OCI-LY7 (cell line): ENCODE measurements around the gene FAM193A. TPM values are rescaled to one million over a fixed set of nuclear protein-coding genes. Genes with fewer than 3 reads are reported as not detected.

Experiments used
- BruUV-seq: library from RNA; stranded (reverse); fragments of 400-500 nt; replicated peaks from 2 replicates; lab custom pipeline; 2021; lab: Mats Ljungman, UMichigan
- CTCF ChIA-PET: fragments of 300-600 bp; sonication (Branson Sonifier 250); formaldehyde crosslinking; loops from one replicate; lab custom pipeline; 2022; ENCODE audit warnings: antibody characterized with exemption; ENCODE audit not compliant: unreplicated experiment; lab: Charles Lee
- POLR2A ChIA-PET: fragments of 300-600 bp; sonication (Branson Sonifier 250); formaldehyde crosslinking; loops from one replicate; lab custom pipeline; 2022; ENCODE audit warnings: antibody characterized with exemption; lab: Charles Lee
- DNase-seq: peaks from one replicate; pipeline ENCODE4 v3.0.0-alpha.2; 2015; ENCODE audit warnings: low spot score
- H2AFZ ChIP-seq: fragments of 200-600 bp; sonication (generic), shearing (Covaris generic); 2 replicates; pipeline ENCODE4 v1.6.1; 2014; ENCODE audit warnings: mild to moderate bottlenecking, antibody characterized with exemption, low read length, moderate library complexity
- H3K27ac ChIP-seq: fragments of 200-600 bp; sonication (generic); 2 replicates; pipeline ENCODE4 v1.5.1; 2014; ENCODE audit warnings: mixed run types, low read depth, mild to moderate bottlenecking, moderate library complexity, low read length, inconsistent platforms; ENCODE audit not compliant: poor library complexity, severe bottlenecking
- H3K36me3 ChIP-seq: fragments of 200-600 bp; sonication (generic); 2 replicates; pipeline ENCODE4 v1.6.1; 2014; ENCODE audit warnings: mild to moderate bottlenecking, antibody characterized with exemption, low read length, moderate library complexity, mixed read lengths; ENCODE audit not compliant: insufficient read depth
- H3K4me1 ChIP-seq: fragments of 200-600 bp; sonication (generic); 2 replicates; pipeline ENCODE4 v1.5.1; 2014; ENCODE audit warnings: mild to moderate bottlenecking, low read length; ENCODE audit not compliant: insufficient read depth, poor library complexity, severe bottlenecking
- H3K4me2 ChIP-seq: fragments of 200-600 bp; sonication (generic); 2 replicates; pipeline ENCODE4 v1.6.1; 2014; ENCODE audit warnings: mild to moderate bottlenecking, low read length
- H3K4me3 ChIP-seq: fragments of 200-600 bp; sonication (generic); 2 replicates; pipeline ENCODE4 v1.5.1; 2014; ENCODE audit warnings: mild to moderate bottlenecking, low read depth, low read length; ENCODE audit not compliant: poor library complexity, severe bottlenecking
- H3K79me2 ChIP-seq: fragments of 200-600 bp; sonication (generic); 2 replicates; pipeline ENCODE4 v1.6.1; 2016; ENCODE audit warnings: low read depth, mild to moderate bottlenecking, low read length, moderate library complexity, mixed read lengths; ENCODE audit not compliant: insufficient read depth
- H3K9me2 ChIP-seq: fragments of 200-600 bp; sonication (generic); 2 replicates; pipeline ENCODE4 v1.6.1; 2016; ENCODE audit warnings: mild to moderate bottlenecking, low read length, mixed read lengths; ENCODE audit not compliant: insufficient read depth
- H3K9me3 ChIP-seq: fragments of 200-600 bp; sonication (generic); 2 replicates; pipeline ENCODE4 v1.6.1; 2014; ENCODE audit warnings: mild to moderate bottlenecking, mixed run types, low read length, mixed read lengths
- H4K20me1 ChIP-seq: fragments of 200-600 bp; sonication (generic); 2 replicates; pipeline ENCODE4 v1.6.1; 2014; ENCODE audit warnings: mild to moderate bottlenecking, antibody characterized with exemption, low read length, moderate library complexity, mixed read lengths; ENCODE audit not compliant: insufficient read depth
- CTCF ChIP-seq: fragments of 200-600 bp; sonication (generic); conservative IDR thresholded peaks from 2 replicates; pipeline ENCODE4 v1.5.1; 2014; ENCODE audit warnings: mild to moderate bottlenecking, antibody characterized with exemption, low read length, moderate library complexity, mixed read lengths
- EZH2phosphoT487 ChIP-seq: fragments of 200-600 bp; sonication (generic); IDR thresholded peaks from 2 replicates; pipeline ENCODE4 v1.6.1; 2018; ENCODE audit warnings: low read depth, borderline replicate concordance, mild to moderate bottlenecking, mixed run types, antibody characterized with exemption, low read length, moderate library complexity, mixed read lengths
- intact Hi-C: fragments of 100-400 bp; cut with micrococcal nuclease; formaldehyde crosslinking; loops from one replicate; pipeline ENCODE4 v1.10.0; 2022; ENCODE audit not compliant: unreplicated experiment
- total RNA-seq, 2 experiments: library from RNA; depleted of rRNA in 1 of 2; stranded (reverse); fragments of >200 nt in 1 of 2; shearing (Covaris generic) in 1 of 2; gene quantifications; 2 replicates each; pipeline ENCODE4 v1.2.3, GENCODE V29; 2014 to 2022

Gene FAM193A
- total RNA-seq, 2 experiments from 2014 or later, result 17.8 to 36.7 TPM

GRCh38 chr4:2767046-2767704 lies 230.7 kb downstream of the FAM193A start:
- no peaks in the 10 kb centered on the region for H3K9me2 ChIP-seq
- no peaks in the 10 kb centered on the region for H4K20me1 ChIP-seq
- no peaks in the 10 kb centered on the region for H3K36me3 ChIP-seq
- TF ChIP-seq CTCF (no peak), EZH2phosphoT487 (no peak)
- DNase-seq, result no peak
- intact Hi-C loops, result no loop called here
- H3K79me2 ChIP-seq, result no peaks in the 10 kb centered on the region
- no peak overlapping the region for H3K4me3 ChIP-seq
- H3K27ac ChIP-seq, result no peak overlapping the region
- no peak overlapping the region for H2AFZ ChIP-seq
- H3K4me1 ChIP-seq, result peaks cover 18% of the 10 kb centered on the region
- POLR2A ChIA-PET, result no interaction called here
- CTCF ChIA-PET, result interaction anchor here (0.8 kb wide), 1 partner anchor 64 kb away, joined by 3 read pairs; no protein-coding TSS in a partner anchor
- no peak overlapping the region for H3K4me2 ChIP-seq
- H3K9me3 ChIP-seq, result no peaks in the 10 kb centered on the region
- BruUV-seq, result no TSS peak

- peaks cover 18% of the 10 kb centered on the region for H3K4me1 ChIP-seq
- CTCF ChIA-PET, result interaction anchor here (0.8 kb wide), 1 partner anchor 63 kb away, joined by 3 read pairs; no protein-coding TSS in a partner anchor
- POLR2A ChIA-PET, result no interaction called here
- no peak overlapping the region for H3K4me3 ChIP-seq
- H3K9me2 ChIP-seq, result no peaks in the 10 kb centered on the region
- no peak overlapping the region for H3K27ac ChIP-seq
- BruUV-seq, result no TSS peak
- TF ChIP-seq CTCF (no peak), EZH2phosphoT487 (no peak)
- no peaks in the 10 kb centered on the region for H4K20me1 ChIP-seq
- no peaks in the 10 kb centered on the region for H3K79me2 ChIP-seq
- no peak overlapping the region for H3K4me2 ChIP-seq
- no peaks in the 10 kb centered on the region for H3K36me3 ChIP-seq
- no peaks in the 10 kb centered on the region for H3K9me3 ChIP-seq
- intact Hi-C loops, result no loop called here
- no peak overlapping the region for H2AFZ ChIP-seq
- no peak for DNase-seq
Observed at GRCh38 chr4:2767705-2768074, 231.2 kb downstream of the FAM193A start.

GRCh38 chr4:2768124-2768523 lies 231.7 kb downstream of the FAM193A start:
- H3K4me2 ChIP-seq, result no peak overlapping the region
- no TSS peak for BruUV-seq
- no peaks in the 10 kb centered on the region for H3K9me2 ChIP-seq
- no peak overlapping the region for H3K27ac ChIP-seq
- no peaks in the 10 kb centered on the region for H3K79me2 ChIP-seq
- intact Hi-C loops, result no loop called here
- no peak for TF ChIP-seq EZH2phosphoT487
- no peak for TF ChIP-seq CTCF
- DNase-seq, result no peak
- H3K4me1 ChIP-seq, result peaks cover 18% of the 10 kb centered on the region
- H3K9me3 ChIP-seq, result no peaks in the 10 kb centered on the region
- no peaks in the 10 kb centered on the region for H3K36me3 ChIP-seq
- H3K4me3 ChIP-seq, result no peak overlapping the region
- POLR2A ChIA-PET, result no interaction called here
- CTCF ChIA-PET, result no interaction called here
- H4K20me1 ChIP-seq, result no peaks in the 10 kb centered on the region
- no peak overlapping the region for H2AFZ ChIP-seq
